HUES64 (cell line): Measurements from ENCODE around the gene SLC25A21.

Experiments used
- H3K27ac ChIP-seq: 2 replicates; pipeline ENCODE4 v1.7.0; 2013; ENCODE audit warnings: low read depth, low read length, inconsistent platforms
- H3K27me3 ChIP-seq: 2 replicates; pipeline ENCODE4 v1.6.1; 2013; ENCODE audit warnings: mild to moderate bottlenecking, low read length; ENCODE audit not compliant: insufficient read depth
- H3K36me3 ChIP-seq: 2 replicates; pipeline ENCODE4 v1.6.1; 2013; ENCODE audit warnings: mild to moderate bottlenecking, low read length; ENCODE audit not compliant: insufficient read depth
- H3K4me1 ChIP-seq: 2 replicates; pipeline ENCODE4 v1.6.1; 2013; ENCODE audit warnings: mild to moderate bottlenecking, low read length, moderate library complexity; ENCODE audit not compliant: insufficient read depth
- H3K4me3 ChIP-seq: 2 replicates; pipeline ENCODE4 v1.5.1; 2013; ENCODE audit warnings: mild to moderate bottlenecking, low read length, moderate library complexity
- H3K9ac ChIP-seq: 2 replicates; pipeline ENCODE4 v1.6.1; 2013; ENCODE audit warnings: mild to moderate bottlenecking, low read depth, low read length
- H3K9me3 ChIP-seq: 2 replicates; pipeline ENCODE4 v1.6.1; 2013; ENCODE audit warnings: low read depth, low read length; ENCODE audit not compliant: insufficient read depth
- WGBS: fragments of 150-250, 120-280 bp; methylation state at CpG from one replicate; pipeline ENCODE4 v1.1.7; 2013; ENCODE audit warnings: missing lambda C conversion rate; 5-methylcytosine and 5-hydroxymethylcytosine counted together

Gene SLC25A21

GRCh38 chr14:37116933-37117849 is 55.2 kb downstream of the SLC25A21 start:
- Histone ChIP-seq H3K27ac (no peak overlapping the region), H3K4me1 (peaks cover 22% of the 10 kb centered on the region), H3K4me3 (no peak overlapping the region), H3K9ac (no peak overlapping the region), H3K9me3 (no peaks in the 10 kb centered on the region), H3K27me3 (no peaks in the 10 kb centered on the region), H3K36me3 (no peaks in the 10 kb centered on the region)
- WGBS: 94% methylated on average over 2 of the region's 5 CpGs

- no peak overlapping the region for H3K9ac ChIP-seq
- no peaks in the 10 kb centered on the region for H3K27me3 ChIP-seq
- peaks cover 18% of the 10 kb centered on the region for H3K4me1 ChIP-seq
- H3K9me3 ChIP-seq: no peaks in the 10 kb centered on the region
- no peak overlapping the region for H3K4me3 ChIP-seq
- no peaks in the 10 kb centered on the region for H3K36me3 ChIP-seq
- 80% methylated on average over 1 of the region's 1 CpG for WGBS
- no peak overlapping the region for H3K27ac ChIP-seq
Measured at GRCh38 chr14:37115406-37115805, 57.0 kb downstream of the SLC25A21 start.

DNA sequence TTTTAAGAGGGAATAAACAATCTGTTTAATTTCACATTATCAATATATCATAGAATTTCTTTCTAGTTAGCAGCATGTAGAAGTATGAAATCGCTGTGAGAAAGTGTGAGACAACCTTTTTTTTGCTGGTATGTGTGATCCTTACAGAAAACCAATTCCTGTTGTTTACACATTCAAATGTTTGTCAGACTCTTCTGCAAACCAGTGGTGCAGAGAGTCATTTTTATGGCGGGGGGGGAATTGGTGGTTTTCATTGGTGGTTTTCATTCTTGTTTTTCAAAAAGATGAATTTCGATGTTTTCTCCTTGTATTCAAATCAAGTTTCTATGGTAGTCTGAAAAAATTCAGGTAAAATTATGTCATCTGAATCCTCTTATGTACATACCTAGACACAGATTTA is 57.8 kb downstream of the SLC25A21 start:
- Histone ChIP-seq H3K36me3 (no peaks in the 10 kb centered on the region), H3K4me1 (peaks cover 18% of the 10 kb centered on the region), H3K27ac (no peak overlapping the region), H3K9me3 (no peaks in the 10 kb centered on the region), H3K9ac (no peak overlapping the region), H3K4me3 (no peak overlapping the region), H3K27me3 (no peaks in the 10 kb centered on the region)
- WGBS: 90% methylated on average over 2 of the region's 3 CpGs

DNA sequence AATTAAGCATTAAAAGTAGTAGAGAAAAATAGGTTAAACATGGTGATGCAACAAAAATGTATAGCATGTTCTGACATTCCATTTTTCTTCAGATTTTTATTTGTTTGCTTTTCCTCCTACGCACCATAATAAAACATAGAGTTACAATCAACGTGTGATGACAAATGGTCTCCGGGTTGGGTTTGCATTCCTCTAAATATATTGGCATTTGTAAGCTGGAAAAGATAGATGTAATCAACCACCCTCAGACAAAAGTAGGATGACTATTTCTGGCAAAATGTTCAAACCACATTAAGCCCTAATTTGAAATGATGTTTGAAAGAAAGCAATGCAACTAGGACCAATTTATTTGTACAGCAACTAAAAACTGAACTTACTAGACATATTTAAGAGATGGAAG is 58.4 kb downstream of the SLC25A21 start:
- Histone ChIP-seq H3K36me3 (no peaks in the 10 kb centered on the region), H3K9ac (no peak overlapping the region), H3K4me1 (peaks cover 18% of the 10 kb centered on the region), H3K4me3 (no peak overlapping the region), H3K27ac (no peak overlapping the region), H3K27me3 (no peaks in the 10 kb centered on the region), H3K9me3 (no peaks in the 10 kb centered on the region)
- 100% methylated on average over 2 of the region's 3 CpGs for WGBS

DNA sequence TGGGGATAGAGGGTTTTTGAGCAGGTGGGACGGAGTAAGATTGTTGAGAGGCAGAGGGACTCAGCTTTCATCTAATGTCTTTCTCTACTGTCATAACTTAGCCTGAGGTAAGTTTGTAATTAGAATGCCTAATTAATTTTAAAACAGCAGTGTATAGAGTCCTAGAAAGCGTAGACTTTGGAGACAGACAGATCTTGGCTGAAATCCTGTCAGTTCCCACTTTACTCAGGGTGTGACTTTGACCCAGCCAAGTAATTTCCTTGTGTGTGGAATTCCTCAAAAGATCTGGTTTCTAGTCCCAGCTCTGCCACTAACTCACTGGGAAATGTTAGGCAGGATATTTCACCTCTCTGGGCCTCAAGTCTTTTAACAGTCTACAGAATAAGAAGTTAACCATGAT is 74.3 kb downstream of the SLC25A21 start:
- no peaks in the 10 kb centered on the region for H3K27me3 ChIP-seq
- H3K36me3 ChIP-seq: no peaks in the 10 kb centered on the region
- H3K9me3 ChIP-seq: no peaks in the 10 kb centered on the region
- no peak overlapping the region for H3K9ac ChIP-seq
- H3K4me1 ChIP-seq: no peaks in the 10 kb centered on the region
- no peak overlapping the region for H3K4me3 ChIP-seq
- H3K27ac ChIP-seq: no peak overlapping the region
- 98% methylated on average over 2 of the region's 2 CpGs for WGBS

DNA sequence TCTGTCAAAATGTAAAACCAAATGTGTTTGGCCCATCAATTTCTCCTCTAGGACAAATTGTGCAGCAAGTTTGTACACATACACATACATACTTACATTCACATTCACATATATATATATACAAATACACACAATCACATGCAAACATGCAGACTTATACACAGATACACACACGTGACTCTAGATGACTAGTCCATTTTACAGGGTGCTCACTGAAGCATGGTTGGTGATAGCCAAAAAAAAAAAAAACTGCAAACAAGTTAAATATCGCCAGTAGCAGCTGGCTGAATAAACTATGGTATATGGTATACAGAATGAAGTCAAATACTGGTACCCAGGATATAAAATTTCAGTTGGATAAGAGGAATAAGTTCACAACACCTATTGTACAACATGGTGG is 77.9 kb downstream of the SLC25A21 start:
- WGBS: 92% methylated on average over 2 of the region's 2 CpGs
- no peak overlapping the region for H3K4me3 ChIP-seq
- H3K36me3 ChIP-seq: no peaks in the 10 kb centered on the region
- H3K9me3 ChIP-seq: no peaks in the 10 kb centered on the region
- H3K9ac ChIP-seq: no peak overlapping the region
- no peak overlapping the region for H3K27ac ChIP-seq
- no peaks in the 10 kb centered on the region for H3K27me3 ChIP-seq
- peaks cover 4% of the 10 kb centered on the region; the same call in 1 of the 2 replicates for H3K4me1 ChIP-seq

DNA sequence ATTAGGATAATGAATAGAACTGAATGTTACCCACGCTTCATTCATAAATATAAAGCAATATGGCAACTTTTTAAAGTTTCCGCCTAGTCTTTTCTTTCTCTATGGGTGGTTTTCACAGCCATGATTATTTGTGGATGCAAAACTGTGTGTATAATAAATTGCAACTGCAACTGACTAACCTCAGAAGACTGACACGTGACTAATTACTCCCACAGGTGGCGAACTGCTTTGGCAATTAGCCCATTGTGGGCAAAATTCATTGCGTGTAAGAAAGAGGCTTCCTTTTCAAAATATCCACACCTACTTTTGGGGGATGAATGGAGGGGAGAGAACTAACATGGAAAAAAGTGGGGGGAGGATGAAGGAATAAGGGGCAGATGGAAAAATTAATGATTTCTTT is 79.0 kb downstream of the SLC25A21 start:
- H3K9ac ChIP-seq: no peak overlapping the region
- no peak overlapping the region for H3K27ac ChIP-seq
- H3K9me3 ChIP-seq: no peaks in the 10 kb centered on the region
- no peaks in the 10 kb centered on the region for H3K36me3 ChIP-seq
- 100% methylated on average over 1 of the region's 5 CpGs for WGBS
- peaks cover 4% of the 10 kb centered on the region; the same call in 1 of the 2 replicates for H3K4me1 ChIP-seq
- H3K4me3 ChIP-seq: no peak overlapping the region
- no peaks in the 10 kb centered on the region for H3K27me3 ChIP-seq

DNA sequence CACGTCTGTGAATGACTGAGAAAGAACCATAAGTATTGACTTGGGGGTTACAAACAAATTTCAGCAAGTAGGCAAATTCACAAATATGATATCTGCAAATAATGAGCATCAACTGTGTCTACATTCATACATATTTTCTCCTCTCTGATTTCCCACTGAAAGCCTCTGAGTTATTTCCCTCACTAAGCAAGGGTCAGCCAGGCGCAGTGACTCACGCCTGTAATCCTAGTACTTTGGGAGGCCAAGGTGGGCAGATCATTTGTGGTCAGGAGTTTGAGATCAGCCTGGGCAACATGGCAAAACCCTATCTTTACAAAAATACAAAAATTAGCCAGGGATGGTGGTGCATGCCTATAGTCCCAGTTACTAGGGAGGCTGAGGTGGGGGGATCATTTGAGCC is 80.8 kb downstream of the SLC25A21 start:
- Histone ChIP-seq H3K4me3 (no peak overlapping the region), H3K27me3 (no peaks in the 10 kb centered on the region), H3K9ac (no peak overlapping the region), H3K36me3 (no peaks in the 10 kb centered on the region), H3K9me3 (no peaks in the 10 kb centered on the region), H3K27ac (no peak overlapping the region), H3K4me1 (peaks cover 4% of the 10 kb centered on the region; the same call in 1 of the 2 replicates)
- 84% methylated on average over 3 of the region's 3 CpGs for WGBS

DNA sequence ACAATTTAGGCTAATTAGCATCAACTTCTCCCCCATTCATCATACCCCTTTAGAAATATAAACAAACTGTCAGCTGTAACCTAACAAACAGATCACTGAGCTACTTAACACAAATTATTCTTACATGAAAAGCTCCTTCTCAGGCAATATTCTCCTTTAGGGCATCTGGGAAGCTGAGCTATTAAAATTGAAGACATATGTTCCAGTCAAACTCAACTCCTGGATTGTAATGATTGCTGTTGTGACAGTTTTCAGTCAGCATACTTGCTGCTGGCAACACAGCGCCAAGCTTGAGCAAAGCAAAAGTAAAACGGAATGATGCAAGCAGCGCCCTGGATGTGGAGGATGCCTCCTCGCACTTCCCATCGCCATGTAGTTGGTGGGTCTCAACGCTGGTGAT is 82.4 kb downstream of the SLC25A21 start:
- no peak overlapping the region for H3K27ac ChIP-seq

GRCh38 chr14:37089410-37089809 is 83.0 kb downstream of the SLC25A21 start:
- no peaks in the 10 kb centered on the region for H3K36me3 ChIP-seq
- peaks cover 4% of the 10 kb centered on the region; the same call in 1 of the 2 replicates for H3K4me1 ChIP-seq
- no peak overlapping the region for H3K27ac ChIP-seq
- 72% methylated on average over 2 of the region's 3 CpGs for WGBS
- H3K27me3 ChIP-seq: no peaks in the 10 kb centered on the region
- H3K9me3 ChIP-seq: no peaks in the 10 kb centered on the region
- no peak overlapping the region for H3K4me3 ChIP-seq
- H3K9ac ChIP-seq: no peak overlapping the region

More for the DNA sequence above, 82.4 kb downstream of the SLC25A21 start:
- H3K36me3 ChIP-seq: no peaks in the 10 kb centered on the region
- no peaks in the 10 kb centered on the region for H3K9me3 ChIP-seq
- no peaks in the 10 kb centered on the region for H3K27me3 ChIP-seq
- WGBS: 80% methylated on average over 6 of the region's 6 CpGs
- no peak overlapping the region for H3K9ac ChIP-seq
- H3K4me3 ChIP-seq: no peak overlapping the region
- H3K4me1 ChIP-seq: peaks cover 4% of the 10 kb centered on the region; the same call in 1 of the 2 replicates

DNA sequence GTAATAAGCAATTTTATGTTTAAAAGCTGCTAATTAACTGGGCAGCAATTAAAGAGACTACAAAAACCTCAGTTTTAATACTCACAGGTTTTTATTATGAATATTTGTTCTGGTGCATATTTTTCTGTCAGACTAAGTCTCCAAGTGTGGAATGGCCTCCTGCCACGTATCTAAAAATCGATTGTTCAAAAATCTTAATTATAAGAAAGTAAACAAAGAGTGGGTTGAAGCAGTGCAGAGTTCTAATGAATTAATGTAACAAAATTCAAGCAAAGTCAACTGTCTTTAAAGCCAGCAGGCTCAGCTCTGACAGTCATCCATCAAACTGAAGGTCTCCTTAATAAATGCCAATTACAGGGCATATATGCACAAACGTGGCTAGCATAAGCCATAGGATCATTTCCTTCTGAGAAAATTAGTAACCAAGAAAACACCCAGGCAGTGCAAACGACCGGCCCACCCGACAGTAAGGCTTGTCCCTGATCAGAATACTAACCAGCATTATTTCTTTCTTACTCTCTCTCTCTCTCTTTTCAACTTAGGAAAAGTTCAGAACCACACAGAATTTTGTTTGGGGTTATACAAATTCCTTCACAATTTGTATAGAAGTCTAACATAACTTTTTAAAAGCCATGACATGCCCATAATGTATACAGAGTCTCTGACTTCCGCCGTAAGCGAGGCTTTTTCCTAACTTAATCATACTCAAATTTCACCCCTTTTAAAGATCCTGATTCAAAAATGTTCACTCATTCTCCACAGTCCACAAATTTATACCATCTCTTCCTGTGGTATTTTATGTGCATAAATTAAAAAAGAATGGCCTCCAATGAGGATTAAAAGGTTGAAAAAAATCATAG is 83.8 kb downstream of the SLC25A21 start:
- 87% methylated on average over 9 of the region's 9 CpGs for WGBS
- H3K4me1 ChIP-seq: peaks cover 4% of the 10 kb centered on the region; the same call in 1 of the 2 replicates
- H3K9me3 ChIP-seq: no peaks in the 10 kb centered on the region
- no peaks in the 10 kb centered on the region for H3K27me3 ChIP-seq
- H3K27ac ChIP-seq: no peak overlapping the region
- no peak overlapping the region for H3K4me3 ChIP-seq
- no peaks in the 10 kb centered on the region for H3K36me3 ChIP-seq
- no peak overlapping the region for H3K9ac ChIP-seq
